ENCODE results near the gene CNTN5.

GRCh38 chr11:99208813-99209212 is 188.1 kb downstream of the CNTN5 start:
- TF ChIP-seq CTCF (IDR thresholded peaks at IDR 0.05) (no peak), POLR2A (IDR thresholded peaks at IDR 0.05) (no peak)
